ENCODE data around the gene SLC9A8.

SLC9A8 gene

GRCh38 chr20:49872056-49872455 is 59.4 kb downstream of the SLC9A8 start:
- DNase-seq (ENCODE audit: insufficient read length) = no peak
- no peak for FAIRE-seq
- TF ChIP-seq POLR2A (IDR thresholded peaks at IDR 0.05; ENCODE audit: low read depth, low read length) (no peak), POLR2AphosphoS5 (IDR thresholded peaks at IDR 0.05; ENCODE audit: low read depth, low read length) (no peak), TAF1 (IDR thresholded peaks at IDR 0.05; ENCODE audit: borderline replicate concordance, low read depth, low read length) (no peak)

GRCh38 chr20:49874696-49875095 is 62.1 kb downstream of the SLC9A8 start:
- DNase-seq (ENCODE audit: insufficient read length) (no peak), FAIRE-seq (no peak)
- TF ChIP-seq TAF1 (IDR thresholded peaks at IDR 0.05; ENCODE audit: borderline replicate concordance, low read depth, low read length) (no peak), POLR2AphosphoS5 (IDR thresholded peaks at IDR 0.05; ENCODE audit: low read depth, low read length) (no peak), POLR2A (IDR thresholded peaks at IDR 0.05; ENCODE audit: low read depth, low read length) (no peak)

- DNase-seq (ENCODE audit: insufficient read length) = no peak
- no peak for TF ChIP-seq TAF1 (IDR thresholded peaks at IDR 0.05; ENCODE audit: borderline replicate concordance, low read depth, low read length)
- TF ChIP-seq POLR2A (IDR thresholded peaks at IDR 0.05; ENCODE audit: low read depth, low read length) = no peak
- no peak for TF ChIP-seq POLR2AphosphoS5 (IDR thresholded peaks at IDR 0.05; ENCODE audit: low read depth, low read length)
- no peak for FAIRE-seq
These were observed 64.8 kb downstream of the SLC9A8 start for GRCh38 chr20:49877386-49877921.

- TF ChIP-seq POLR2AphosphoS5 (IDR thresholded peaks at IDR 0.05; ENCODE audit: low read depth, low read length) = no peak
- TF ChIP-seq POLR2A (IDR thresholded peaks at IDR 0.05; ENCODE audit: low read depth, low read length) = no peak
- TF ChIP-seq TAF1 (IDR thresholded peaks at IDR 0.05; ENCODE audit: borderline replicate concordance, low read depth, low read length) = no peak
- FAIRE-seq (no peak), DNase-seq (ENCODE audit: insufficient read length) (no peak)
These were observed 66.3 kb downstream of the SLC9A8 start for GRCh38 chr20:49878977-49879376.

GRCh38 chr20:49880177-49880576 is 67.5 kb downstream of the SLC9A8 start:
- no peak for DNase-seq (ENCODE audit: insufficient read length)
- TF ChIP-seq TAF1 (IDR thresholded peaks at IDR 0.05; ENCODE audit: borderline replicate concordance, low read depth, low read length) = no peak
- no peak for FAIRE-seq

GRCh38 chr20:49880724-49881445 is 68.3 kb downstream of the SLC9A8 start:
- FAIRE-seq (no peak), DNase-seq (ENCODE audit: insufficient read length) (no peak)
- no peak for TF ChIP-seq POLR2AphosphoS5 (IDR thresholded peaks at IDR 0.05; ENCODE audit: low read depth, low read length)
- TF ChIP-seq POLR2A (IDR thresholded peaks at IDR 0.05; ENCODE audit: low read depth, low read length) = no peak
- no peak for TF ChIP-seq TAF1 (IDR thresholded peaks at IDR 0.05; ENCODE audit: borderline replicate concordance, low read depth, low read length)

- DNase-seq (ENCODE audit: insufficient read length) = no peak
- TF ChIP-seq POLR2A (IDR thresholded peaks at IDR 0.05; ENCODE audit: low read depth, low read length) = no peak
- no peak for TF ChIP-seq TAF1 (IDR thresholded peaks at IDR 0.05; ENCODE audit: borderline replicate concordance, low read depth, low read length)
- FAIRE-seq = no peak
These were observed 69.7 kb downstream of the SLC9A8 start for GRCh38 chr20:49882171-49882970.

- TF ChIP-seq TAF1 (IDR thresholded peaks at IDR 0.05; ENCODE audit: borderline replicate concordance, low read depth, low read length) = no peak
- TF ChIP-seq POLR2AphosphoS5 (IDR thresholded peaks at IDR 0.05; ENCODE audit: low read depth, low read length) = no peak
- TF ChIP-seq POLR2A (IDR thresholded peaks at IDR 0.05; ENCODE audit: low read depth, low read length) = no peak
- FAIRE-seq = no peak
- no peak for DNase-seq (ENCODE audit: insufficient read length)
These were observed 70.7 kb downstream of the SLC9A8 start for GRCh38 chr20:49883246-49883802.

GRCh38 chr20:49885558-49886332 is 73.1 kb downstream of the SLC9A8 start:
- no peak for FAIRE-seq
- TF ChIP-seq TAF1 (IDR thresholded peaks at IDR 0.05; ENCODE audit: borderline replicate concordance, low read depth, low read length) (no peak), POLR2A (IDR thresholded peaks at IDR 0.05; ENCODE audit: low read depth, low read length) (no peak), POLR2AphosphoS5 (IDR thresholded peaks at IDR 0.05; ENCODE audit: low read depth, low read length) (no peak)
- DNase-seq (ENCODE audit: insufficient read length) = no peak

- FAIRE-seq (no peak), DNase-seq (ENCODE audit: insufficient read length) (no peak)
- TF ChIP-seq POLR2AphosphoS5 (IDR thresholded peaks at IDR 0.05; ENCODE audit: low read depth, low read length) = no peak
- no peak for TF ChIP-seq TAF1 (IDR thresholded peaks at IDR 0.05; ENCODE audit: borderline replicate concordance, low read depth, low read length)
- no peak for TF ChIP-seq POLR2A (IDR thresholded peaks at IDR 0.05; ENCODE audit: low read depth, low read length)
These were observed 74.1 kb downstream of the SLC9A8 start for GRCh38 chr20:49886571-49887213.
